GM18508 (cell line): ENCODE results near the gene TREML4.
"Not testable (repeated sequence)": the region's sequence is repeated elsewhere in the genome, so short reads cannot be mapped to it uniquely, and the experiment has no call there.

ENCODE experiments used
- ATAC-seq: cut with Tn5 transposase; IDR thresholded peaks from one replicate; pipeline ENCODE4 v1.9.1; 2021; ENCODE audit warnings: moderate number of reproducible peaks; ENCODE audit not compliant: insufficient read depth, unreplicated experiment

TREML4 gene, protein sequence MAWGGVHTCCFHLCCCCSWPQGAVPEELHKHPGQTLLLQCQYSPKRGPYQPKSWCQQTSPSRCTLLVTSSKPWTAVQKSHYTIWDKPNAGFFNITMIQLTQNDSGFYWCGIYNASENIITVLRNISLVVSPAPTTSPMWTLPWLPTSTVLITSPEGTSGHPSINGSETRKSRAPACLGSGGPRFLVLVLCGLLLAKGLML

DNA sequence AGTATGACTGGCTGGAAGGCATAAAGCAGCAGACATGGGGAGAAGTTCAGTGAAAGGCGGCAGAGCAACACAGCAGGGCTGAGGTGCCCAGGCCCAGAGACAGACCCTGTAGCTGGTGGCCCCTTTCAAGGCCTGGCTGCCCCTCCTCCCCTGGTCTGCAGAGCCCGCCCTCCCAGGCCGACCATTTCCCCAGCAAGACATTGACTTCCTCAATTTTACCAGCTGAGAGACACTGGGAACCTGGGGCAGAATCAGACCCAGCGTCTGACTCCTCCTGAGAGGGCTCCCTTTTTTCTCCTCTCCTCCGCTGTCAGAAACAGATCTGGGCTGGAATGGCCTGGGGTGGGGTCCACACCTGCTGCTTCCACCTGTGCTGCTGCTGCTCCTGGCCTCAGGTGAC lies at the start of gene TREML4:
Gene TREML4, plus strand, starts transcription at position 254 of the 400 bp plus-strand sequence. Its CDS starts 79 bp downstream, at position 333.
- no peak for ATAC-seq

DNA sequence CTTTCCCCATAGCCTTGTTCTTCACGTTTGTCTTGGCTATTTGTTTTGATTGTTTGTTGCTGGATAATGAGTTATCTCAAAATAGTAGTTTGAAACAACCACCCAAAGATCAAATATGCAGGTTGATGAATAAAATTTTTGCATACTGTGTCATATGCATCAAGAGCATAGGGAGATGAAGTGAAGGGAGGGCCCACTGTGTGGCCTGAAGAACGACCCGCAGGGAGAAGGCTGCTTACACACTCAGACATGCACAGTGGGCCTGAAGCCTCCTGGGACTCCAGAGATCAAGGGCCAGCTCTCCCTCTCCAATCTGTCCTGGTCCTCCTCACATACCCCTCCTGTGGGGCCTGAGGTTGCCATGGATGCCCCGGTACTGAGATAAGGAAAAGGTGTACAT lies 49.0 kb upstream of the TREML4 start:
- ATAC-seq = no peak

DNA sequence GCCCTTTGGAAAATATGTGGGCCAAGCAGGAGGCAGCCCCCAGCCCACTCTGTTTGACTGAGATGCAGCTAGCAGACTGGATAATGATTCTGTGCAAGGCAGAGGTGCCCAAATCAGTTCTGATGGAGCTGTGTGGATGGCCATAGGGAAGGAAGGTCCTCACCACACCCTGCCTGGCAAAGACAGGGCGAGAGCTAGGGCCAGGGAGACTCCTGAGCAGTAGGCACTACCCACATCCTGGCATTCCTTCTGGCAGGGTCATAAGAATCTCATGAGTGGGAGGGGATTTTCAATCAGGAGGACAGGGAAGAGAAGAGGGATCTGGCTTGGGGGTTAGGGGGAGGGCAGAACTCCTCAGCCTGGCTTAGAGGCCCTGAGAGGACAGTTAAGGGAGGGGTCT lies 46.6 kb upstream of the TREML4 start:
- ATAC-seq = no peak

DNA sequence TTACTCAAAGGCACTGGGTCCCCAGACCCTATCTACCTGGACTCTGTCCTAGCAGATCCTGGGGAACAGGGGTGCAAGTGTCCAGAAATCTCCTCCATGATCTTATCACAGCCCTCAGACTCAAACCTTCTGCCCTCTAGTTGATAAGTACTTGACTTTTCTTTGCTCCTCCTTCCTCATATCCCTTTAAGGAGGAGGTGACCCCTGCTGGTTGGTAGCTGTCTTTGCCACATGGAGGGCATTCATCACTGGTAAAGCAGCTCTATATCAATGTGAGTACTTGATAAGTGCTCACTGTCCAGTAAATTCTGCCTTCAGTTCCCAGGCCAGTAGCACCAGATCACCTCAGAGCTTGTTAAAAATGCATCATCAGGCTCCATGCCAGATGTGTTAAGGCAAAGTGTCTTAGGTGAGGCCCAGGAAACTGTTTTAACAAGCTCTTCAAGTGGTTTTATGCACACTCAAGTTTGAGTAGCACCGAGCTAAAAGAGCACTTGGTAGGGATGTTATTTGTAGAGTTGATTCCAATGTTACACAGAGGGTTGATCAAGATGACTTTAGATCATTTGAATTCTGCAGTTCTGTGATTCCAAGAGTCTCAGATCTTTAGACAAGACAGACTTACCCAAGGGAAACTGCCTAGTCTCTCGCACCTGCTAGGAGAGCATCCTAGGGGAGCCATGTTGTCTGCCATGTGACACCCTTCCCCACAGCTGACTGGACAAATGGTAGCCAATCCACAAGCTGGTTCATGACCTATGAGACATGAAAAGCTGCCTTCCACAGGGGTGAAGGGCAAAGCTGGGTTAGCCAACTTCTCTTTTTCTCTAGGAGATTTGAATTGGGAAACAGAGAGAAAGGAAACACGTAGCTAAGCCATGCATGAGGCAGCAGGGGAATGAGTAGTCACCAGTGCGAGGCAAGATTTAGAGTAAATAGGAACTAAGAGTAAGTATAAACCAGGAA lies 45.8 kb upstream of the TREML4 start:
- ATAC-seq = no peak

DNA sequence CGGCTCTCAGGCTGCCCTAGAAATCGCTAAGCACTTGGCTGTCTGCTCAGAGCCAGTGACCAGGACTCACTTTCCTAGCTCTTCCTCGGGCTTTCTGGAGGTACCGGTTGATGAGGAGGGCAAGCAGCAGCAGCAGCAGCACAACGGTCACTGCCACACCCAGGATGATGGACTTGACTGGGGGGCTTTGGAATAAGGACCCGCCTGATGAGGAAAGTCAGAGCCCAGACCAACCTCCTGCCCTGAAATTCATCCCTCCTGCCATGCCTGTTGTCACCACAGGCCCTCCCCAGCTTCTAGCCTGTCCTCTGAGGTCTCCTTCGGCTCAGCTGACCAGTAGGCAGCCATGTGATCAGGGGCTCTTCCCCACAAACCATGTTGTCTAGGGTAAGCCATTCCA lies 43.4 kb upstream of the TREML4 start:
- ATAC-seq = no peak

DNA sequence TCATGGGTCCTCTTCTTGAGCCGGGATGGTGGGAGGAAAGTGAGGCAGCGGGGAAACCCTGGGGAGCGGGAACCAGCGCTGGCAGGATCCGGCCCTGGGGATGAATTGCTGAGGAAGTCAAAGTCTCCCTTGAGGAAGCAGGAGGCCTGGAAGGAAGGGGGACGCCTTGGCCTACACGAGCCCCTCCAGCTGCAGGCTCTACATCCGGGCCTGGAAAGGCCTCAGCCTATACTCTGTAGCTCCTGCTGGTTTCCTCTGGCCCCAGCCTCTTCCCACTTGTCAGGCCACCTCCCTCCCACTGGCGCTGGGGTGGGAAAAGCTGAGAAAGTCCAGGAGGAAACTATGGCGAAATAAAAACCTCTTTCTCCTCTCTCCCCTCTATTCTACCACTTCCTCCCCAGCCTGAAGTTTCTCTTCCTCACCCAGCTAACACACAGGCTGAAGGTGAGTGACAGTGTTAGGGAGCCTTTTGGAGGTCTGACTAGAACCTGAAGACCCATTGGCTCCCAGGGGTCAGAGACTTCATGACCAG lies 42.1 kb upstream of the TREML4 start:
- ATAC-seq = no peak

DNA sequence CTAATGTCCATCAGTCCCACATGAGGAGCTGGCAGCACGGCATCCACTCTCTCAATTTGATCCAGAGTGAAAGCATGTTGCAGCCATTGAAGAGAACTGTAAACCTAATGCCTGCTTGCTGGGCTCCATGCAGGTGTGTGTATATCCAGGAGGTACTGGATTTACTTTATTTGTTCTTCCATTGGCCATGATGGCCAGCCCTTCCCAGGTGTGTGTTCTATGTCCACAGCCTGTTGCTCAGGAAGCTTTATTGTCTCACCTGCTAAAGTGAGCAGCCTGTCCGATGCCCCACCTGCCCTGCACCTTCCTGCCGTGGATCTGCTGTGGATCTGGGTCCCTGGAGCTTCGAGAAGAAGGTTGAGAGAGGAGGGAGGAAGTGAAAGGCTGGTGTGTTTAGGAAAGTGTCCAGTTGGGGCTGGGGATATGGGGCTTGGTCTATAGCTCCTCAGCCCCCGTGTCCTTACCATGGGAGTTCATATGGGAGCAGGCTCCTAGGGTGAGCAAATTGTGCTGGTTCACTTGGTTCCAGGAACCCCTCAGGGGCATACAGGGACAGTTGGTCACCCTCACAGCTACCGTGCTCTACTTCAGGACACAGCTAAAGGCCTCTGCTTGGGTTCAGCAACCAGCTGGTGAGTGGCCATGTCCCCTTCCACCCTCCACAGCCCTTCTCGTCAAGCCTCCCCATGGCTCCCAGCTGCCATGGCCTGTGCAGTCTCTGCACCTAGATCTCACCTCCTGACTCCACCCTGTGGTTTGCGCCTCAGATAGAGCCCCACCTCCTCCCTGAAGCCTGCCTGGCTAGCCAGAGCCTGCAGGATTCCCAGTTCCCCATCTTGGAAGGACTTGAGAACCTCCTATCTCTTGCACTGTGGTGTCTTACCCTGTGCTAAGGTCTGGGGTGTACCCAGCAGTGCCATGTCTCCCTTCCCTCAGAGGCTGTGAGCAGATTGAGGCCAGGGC lies 39.9 kb upstream of the TREML4 start:
- ATAC-seq = no peak

DNA sequence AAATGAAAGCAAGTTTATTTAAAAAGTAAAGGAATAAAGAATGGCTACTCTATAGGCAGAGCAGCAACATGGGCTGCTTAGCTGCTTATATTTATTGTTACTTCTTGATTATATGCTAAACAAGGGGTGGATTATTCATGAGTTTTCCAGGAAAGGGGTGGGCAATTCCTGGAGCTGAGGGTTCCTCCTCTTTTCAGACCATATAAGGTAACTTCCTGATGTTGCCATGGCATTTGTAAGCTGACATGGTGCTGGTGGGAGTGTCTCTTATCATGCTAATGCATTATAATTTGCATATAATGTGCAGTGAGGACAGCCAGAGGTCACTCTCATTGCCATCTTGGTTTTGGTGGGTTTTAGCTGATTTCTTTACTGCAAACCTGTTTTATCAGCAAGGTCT lies 39.1 kb upstream of the TREML4 start:
- ATAC-seq = not testable (repeated sequence)

DNA sequence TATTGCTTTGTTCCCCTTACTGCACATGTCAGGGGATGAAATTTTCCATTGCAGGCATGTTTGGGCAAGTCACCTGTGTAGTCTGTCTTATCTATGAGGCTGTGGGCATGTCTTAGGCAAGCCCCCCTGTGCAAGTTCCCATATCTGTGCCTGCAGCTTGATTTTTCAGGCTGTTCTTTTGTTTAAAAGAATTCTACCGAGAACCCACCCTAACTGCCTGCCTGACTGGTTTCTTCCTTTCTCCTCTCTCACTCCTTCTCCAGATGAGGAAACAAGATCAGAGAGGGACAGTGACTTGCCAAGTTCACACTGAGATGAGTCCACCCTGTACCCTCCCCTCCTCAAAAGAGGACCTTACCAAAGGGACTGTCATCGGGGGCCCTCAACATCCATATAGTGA lies 38.2 kb upstream of the TREML4 start:
- ATAC-seq = no peak

DNA sequence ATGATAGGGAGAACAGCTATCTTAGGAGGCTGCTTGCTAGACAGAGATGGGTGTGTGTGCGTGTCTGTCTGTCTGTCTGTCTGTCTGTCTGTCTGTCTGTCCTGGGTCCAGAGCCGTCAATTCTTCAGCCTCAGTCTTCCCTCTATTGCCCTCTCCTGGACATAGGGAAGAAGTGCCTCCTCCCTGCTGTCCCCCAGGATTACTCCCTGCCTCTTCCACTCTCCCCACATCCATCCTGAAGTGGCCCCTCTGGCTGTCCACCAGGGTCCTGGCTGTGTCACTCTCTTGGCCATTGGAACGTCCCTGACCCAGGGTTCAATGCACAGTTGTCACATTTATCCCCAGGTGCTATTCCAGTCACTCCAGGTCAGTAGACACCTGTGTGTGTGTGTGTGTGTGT lies 37.4 kb upstream of the TREML4 start:
- no peak for ATAC-seq

DNA sequence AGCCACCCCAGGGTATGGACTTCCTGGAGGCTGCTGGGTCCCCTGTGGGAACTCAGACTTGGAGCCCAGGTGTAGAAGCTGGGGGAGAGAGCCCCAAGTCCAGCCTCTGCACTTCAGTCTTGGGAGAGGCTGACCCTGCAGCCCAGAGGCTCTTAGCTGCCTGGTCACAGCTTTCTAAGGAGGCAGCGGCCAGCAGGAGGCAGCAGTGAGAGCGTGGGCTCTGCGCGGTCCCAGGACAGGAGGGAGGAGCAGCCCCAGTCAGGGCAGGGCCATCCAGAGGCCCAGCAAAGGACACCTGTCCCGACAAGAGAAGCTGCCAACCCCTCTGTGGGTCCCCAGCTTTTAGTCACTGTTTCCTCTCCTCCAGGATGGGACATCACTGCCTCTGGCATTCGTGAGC lies 36.6 kb upstream of the TREML4 start:
- no peak for ATAC-seq

DNA sequence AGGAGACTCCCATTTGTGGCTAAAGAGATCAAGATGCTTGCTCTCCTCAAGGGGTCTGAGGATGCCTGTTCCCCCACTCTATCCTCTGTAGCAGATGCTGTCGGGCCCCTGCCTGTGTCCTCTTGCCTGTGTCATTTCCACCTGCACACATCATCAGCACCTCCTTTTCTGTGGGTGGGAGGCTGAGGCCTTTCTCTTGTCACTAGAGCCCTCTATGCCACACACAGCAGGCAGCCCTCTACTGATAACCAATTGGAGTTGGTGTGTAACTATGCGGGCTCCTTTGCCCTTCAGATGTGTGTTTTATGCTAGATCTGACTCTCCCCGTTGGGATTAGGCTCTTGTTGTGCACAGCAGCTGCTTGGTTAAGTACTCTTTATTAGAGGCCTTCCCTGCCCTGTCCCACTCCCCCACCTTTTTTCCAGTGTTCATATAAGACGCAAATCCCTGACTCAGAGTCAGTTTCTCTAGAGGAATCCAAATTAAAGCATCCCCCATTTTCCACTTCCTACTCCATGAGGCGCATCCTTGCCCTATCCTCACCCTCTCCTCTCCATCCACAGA lies 34.9 kb upstream of the TREML4 start:
- ATAC-seq = no peak

DNA sequence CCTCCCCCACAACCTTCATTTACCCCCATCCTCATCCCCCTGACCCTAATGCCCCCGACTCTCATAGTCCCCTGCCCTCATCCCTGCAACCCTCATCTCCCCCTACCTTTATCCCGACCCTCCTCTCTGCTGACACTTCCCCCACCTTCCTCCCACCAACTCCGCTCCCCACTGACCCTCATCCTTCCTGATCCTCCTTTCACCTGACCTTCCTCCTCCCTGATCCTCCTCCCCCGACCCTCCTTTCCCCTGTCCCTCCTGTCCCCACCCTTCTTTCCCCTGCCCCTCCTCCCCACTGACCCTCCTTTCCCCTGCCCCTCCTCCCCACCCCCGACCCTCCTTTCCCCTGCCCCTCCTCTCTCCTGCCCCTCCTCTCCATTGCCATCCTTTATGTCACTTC lies 34.3 kb upstream of the TREML4 start:
- ATAC-seq = no peak

DNA sequence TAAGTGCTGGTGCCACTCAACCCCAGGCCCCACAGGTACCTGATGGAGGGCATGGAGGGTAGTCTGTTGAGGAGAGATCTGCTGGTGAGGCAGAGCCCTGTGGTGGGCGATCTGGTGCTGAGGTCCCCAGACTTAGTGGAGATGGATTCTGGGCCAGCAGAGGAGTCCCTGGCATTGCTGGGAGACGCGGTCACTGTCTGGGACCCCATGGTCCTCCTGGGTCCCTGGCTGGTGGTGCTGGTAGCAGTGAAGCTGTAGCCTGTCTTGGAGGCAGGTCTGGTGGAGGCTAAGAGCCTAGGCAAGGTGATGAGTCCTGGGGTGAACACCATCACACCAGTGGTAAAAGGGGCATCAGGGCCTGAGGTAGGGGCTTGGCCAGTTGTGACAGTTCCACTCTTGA lies 33.8 kb upstream of the TREML4 start:
- ATAC-seq = no peak

DNA sequence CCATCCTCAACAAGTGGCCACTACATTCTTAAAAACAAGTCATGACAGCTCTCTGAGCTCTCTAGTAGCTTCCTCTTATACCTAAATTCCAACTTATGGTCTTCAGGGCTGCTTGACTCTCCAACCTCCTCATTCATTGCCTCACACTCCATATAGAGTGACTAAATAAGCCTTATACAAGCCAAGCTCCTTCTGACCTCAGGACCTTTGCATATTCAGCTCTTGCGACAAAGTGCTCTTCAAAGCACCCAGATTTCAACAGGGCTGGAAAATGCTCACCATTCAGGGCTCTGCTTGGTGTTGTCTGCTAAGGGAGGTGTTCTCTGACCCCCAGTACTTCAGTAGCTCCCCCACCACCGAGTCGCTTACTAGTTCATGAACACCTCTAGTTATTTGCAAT lies 30.9 kb upstream of the TREML4 start:
- no peak for ATAC-seq

DNA sequence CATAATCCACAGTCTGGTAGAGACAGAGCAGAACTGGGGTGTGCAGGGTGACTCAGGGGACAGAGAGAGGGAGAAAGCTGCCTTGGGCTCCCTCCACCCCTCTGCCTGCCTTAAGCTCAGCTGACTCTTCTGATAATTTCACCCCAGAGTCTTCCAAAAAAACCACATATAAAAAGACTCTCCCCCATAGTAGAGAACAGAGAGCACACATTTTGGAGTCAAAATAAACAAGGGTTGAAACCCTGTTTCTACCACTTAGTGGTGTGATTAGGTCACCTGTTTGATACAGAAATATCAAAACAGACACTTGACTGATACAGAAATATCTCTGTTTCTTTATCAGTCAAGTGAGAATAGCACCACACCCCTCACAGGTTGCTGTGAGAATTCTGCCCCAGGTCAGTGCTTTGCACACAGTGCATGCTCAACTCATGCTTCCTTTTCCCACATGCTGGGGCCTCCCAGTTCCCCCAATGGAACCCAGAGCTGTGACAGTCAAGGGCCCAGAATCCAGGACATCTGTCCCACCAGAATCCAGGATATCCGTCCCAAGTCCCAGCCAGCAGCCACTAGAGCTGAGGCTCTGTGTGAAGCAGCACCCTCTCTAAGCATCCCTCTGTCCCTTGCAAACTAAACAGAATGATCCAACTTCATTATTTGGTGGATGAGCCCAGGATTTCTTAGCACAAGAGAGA lies 28.4 kb upstream of the TREML4 start:
- ATAC-seq = no peak

DNA sequence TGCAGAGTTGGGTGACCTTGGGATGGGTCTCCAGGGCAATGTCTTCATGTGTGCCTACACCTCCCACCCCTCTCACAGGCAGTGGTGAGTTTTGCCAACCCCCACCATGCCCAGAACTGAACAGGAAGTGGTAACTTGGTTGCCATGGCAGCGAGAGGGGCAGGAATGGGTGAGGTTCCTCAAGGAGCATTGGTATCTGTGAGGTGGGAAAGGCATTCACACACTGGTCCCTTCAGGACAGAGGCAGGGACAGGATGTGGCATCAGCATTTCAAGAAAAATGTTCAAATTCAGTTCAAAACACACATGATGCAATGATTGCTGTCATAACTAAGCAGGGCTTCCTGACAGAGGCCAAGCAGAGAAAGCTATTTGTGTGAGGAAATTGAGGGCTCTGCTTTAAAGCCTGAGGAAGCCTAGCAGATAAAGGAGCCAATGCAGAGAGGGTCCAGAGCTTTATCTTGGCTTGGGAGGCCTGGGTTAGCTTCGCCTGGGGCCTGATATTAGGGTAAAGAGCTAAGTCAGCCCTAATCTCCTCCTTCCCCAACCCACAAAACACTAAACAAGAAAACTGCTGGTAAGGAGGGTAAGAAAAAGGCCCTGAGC lies 27.8 kb upstream of the TREML4 start:
- ATAC-seq = no peak

DNA sequence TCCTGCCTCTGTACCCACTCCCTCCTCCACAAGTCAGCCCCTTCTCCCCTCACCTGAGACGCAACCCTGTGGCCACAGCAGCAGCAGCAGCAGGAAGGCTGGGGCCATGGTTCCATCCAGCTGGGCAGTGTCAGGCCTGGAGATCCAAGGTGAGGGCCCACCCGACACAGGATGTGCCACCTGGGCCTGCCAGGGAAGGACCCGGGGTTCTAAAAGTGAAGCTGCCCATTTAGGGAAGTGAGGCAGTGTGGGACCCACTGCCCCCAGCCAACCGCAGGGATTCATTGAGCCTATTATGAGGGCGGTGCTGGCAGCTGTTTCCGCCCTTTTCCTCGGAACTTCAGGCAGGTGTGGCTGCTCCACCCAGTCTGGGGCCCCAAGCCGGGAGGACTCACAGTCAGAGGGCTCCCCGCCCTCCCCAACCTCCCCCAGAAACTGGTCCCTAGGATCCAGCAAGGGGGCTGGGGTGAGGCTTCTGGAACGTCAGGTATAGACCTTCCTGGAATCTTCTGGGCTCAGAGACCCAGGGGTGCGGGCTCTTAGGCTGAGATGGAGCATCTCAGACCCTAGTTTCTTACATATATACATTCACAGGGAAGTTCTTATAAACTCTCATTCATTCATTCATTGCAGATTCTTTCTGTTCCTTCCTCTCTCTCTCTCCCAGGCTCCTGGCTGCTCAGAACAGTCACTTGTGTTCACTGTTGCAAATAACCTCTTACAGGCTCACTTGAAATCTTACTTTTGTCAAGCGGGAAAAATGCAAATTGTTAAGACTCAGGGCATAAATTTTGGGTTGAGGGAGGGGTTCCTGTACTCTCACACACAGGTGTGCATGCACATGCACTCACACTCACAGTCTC lies 27.0 kb upstream of the TREML4 start, which contains the start of gene TREML2:
Gene TREML2, minus strand, starts transcription at position 249 of the 863 bp plus-strand sequence. Its CDS starts 141 bp downstream, at position 108.
- no peak for ATAC-seq
